GDM1 (cell line): Measurements from ENCODE around the gene TCAF1.
"Not testable (repeated sequence)": the region's sequence is repeated elsewhere in the genome, so short reads cannot be mapped to it uniquely, and the experiment has no call there.

Experiments
- DNase-seq: peaks from one replicate; lab custom pipeline; 2025; lab: John Stamatoyannopoulos, UW

TCAF1 gene

GRCh38 chr7:143902332-143902899, 440 bp upstream of the TCAF1 start:
- no peak for DNase-seq

- DNase-seq: no peak
Measured at GRCh38 chr7:143901332-143901667, 676 bp downstream of the TCAF1 start.

GRCh38 chr7:143900230-143900766, 1.7 kb downstream of the TCAF1 start:
- DNase-seq: no peak

GRCh38 chr7:143898810-143899209, 3.2 kb downstream of the TCAF1 start:
- DNase-seq: no peak

- no peak for DNase-seq
Measured at GRCh38 chr7:143896667-143897066, 5.3 kb downstream of the TCAF1 start.

- DNase-seq: no peak
Measured at GRCh38 chr7:143892527-143893300, 9.3 kb downstream of the TCAF1 start.

- no peak for DNase-seq
Measured at GRCh38 chr7:143891457-143891856, 10.5 kb downstream of the TCAF1 start.

GRCh38 chr7:143890558-143890957, 11.4 kb downstream of the TCAF1 start:
- DNase-seq: no peak

GRCh38 chr7:143889068-143889467, 12.9 kb downstream of the TCAF1 start:
- no peak for DNase-seq

- no peak for DNase-seq
Measured at GRCh38 chr7:143886826-143887477, 15.0 kb downstream of the TCAF1 start.

- DNase-seq: no peak
Measured at GRCh38 chr7:143885951-143886350, 16.0 kb downstream of the TCAF1 start.

GRCh38 chr7:143884969-143885559, 16.9 kb downstream of the TCAF1 start:
- DNase-seq: no peak

- no peak for DNase-seq
Measured at GRCh38 chr7:143884241-143884968, 17.6 kb downstream of the TCAF1 start.

GRCh38 chr7:143882604-143883078, 19.3 kb downstream of the TCAF1 start:
- DNase-seq: no peak

- no peak for DNase-seq
Measured at GRCh38 chr7:143882020-143882603, 19.9 kb downstream of the TCAF1 start.

- DNase-seq: no peak
Measured at GRCh38 chr7:143878884-143879283, 23.1 kb downstream of the TCAF1 start.

GRCh38 chr7:143877098-143877497, 24.9 kb downstream of the TCAF1 start:
- no peak for DNase-seq

GRCh38 chr7:143876218-143876617, 25.8 kb downstream of the TCAF1 start:
- no peak for DNase-seq

GRCh38 chr7:143873242-143873641, 28.7 kb downstream of the TCAF1 start:
- not testable (repeated sequence) for DNase-seq

- DNase-seq: not testable (repeated sequence)
Measured at GRCh38 chr7:143871534-143871933, 30.4 kb downstream of the TCAF1 start.

GRCh38 chr7:143857994-143858393, 44.0 kb downstream of the TCAF1 start:
- DNase-seq: not testable (repeated sequence)
